Activated CD4-positive, alpha-beta T cell treated with anti-CD3 and anti-CD28 coated beads for 36 hours (primary cell): Measurements from ENCODE around the gene DPH6. TPM values are rescaled to one million over a fixed set of nuclear protein-coding genes. Genes with fewer than 3 reads are reported as not detected.
A peak's percentile ranks its signal among the peaks of the same experiment; 100 is the strongest.
"Not testable (repeated sequence)": the region's sequence is repeated elsewhere in the genome, so short reads cannot be mapped to it uniquely, and the experiment has no call there.

Experiments used
- ATAC-seq: fragments of 200-7000 bp; cut with Tn5 transposase; one replicate; pipeline ENCODE4 v1.10.0; 2021; ENCODE audit warnings: mild to moderate bottlenecking, moderate library complexity
- CTCF ChIA-PET: fragments of 350-600 bp; sonication (Branson Sonifier 250); formaldehyde crosslinking; loops from one replicate; lab custom pipeline; 2021; ENCODE audit warnings: antibody characterized with exemption; lab: Charles Lee
- POLR2A ChIA-PET: fragments of 350-600 bp; sonication (Branson Sonifier 250); formaldehyde crosslinking; loops from one replicate; lab custom pipeline; 2021; ENCODE audit warnings: antibody characterized with exemption, inconsistent platforms; lab: Charles Lee
- DNase-seq: peaks from one replicate; pipeline ENCODE4 v3.0.0-alpha.2; 2020
- H3K27ac Mint-ChIP-seq: one replicate; pipeline ENCODE4 v1.8.0; 2021; ENCODE audit warnings: mixed read lengths
- H3K27me3 Mint-ChIP-seq: one replicate; pipeline ENCODE4 v1.8.0; 2021; ENCODE audit warnings: mixed read lengths
- H3K36me3 Mint-ChIP-seq: one replicate; pipeline ENCODE4 v1.8.0; 2021; ENCODE audit warnings: low read depth, mixed read lengths
- H3K4me1 Mint-ChIP-seq: one replicate; pipeline ENCODE4 v1.8.0; 2021; ENCODE audit warnings: mixed read lengths
- H3K4me3 Mint-ChIP-seq: one replicate; pipeline ENCODE4 v1.8.0; 2021; ENCODE audit warnings: mild to moderate bottlenecking, moderate library complexity, mixed read lengths
- H3K9me3 Mint-ChIP-seq: one replicate; pipeline ENCODE4 v1.8.0; 2021; ENCODE audit warnings: low read depth, mixed read lengths
- intact Hi-C, 2 experiments: fragments of 100-400 bp; cut with DNase I in 1 of 2; cut with micrococcal nuclease in 1 of 2; formaldehyde crosslinking; loops; one replicate each; pipeline versions ENCODE4 v1.14.2 to v1.15.1; 2022 to 2024; cut with DNase I, micrococcal nuclease
- total RNA-seq, 2 experiments: library from RNA; stranded (reverse); gene quantifications; one replicate each; pipeline ENCODE4 v1.2.3, GENCODE V29; 2021

Gene DPH6
- 10 to 100 TPM in 1 of 2 experiments, 1 to 10 TPM in 1; 8.1 to 14.0 TPM for total RNA-seq

- no peaks in the 10 kb centered on the region for H3K27me3 Mint-ChIP-seq
Measured at GRCh38 chr15:35545824-35546510, at the start of gene DPH6. TSS of gene DPH6 (minus strand) at chr15:35546165. CDS start at chr15:35546141, 24 bp downstream.

GRCh38 chr15:35595656-35596055 lies 49.7 kb upstream of the DPH6 start:
- ChIA-PET POLR2A (interaction anchor here (1.1 kb wide), 1 partner anchor 9 kb away, joined by 3 read pairs; no protein-coding TSS in a partner anchor), CTCF (no interaction called here)
- H3K27me3 Mint-ChIP-seq, result peaks cover 15% of the 10 kb centered on the region
- ATAC-seq, result no peak
- H3K4me3 Mint-ChIP-seq, result no peak overlapping the region
- H3K4me1 Mint-ChIP-seq, result no peaks in the 10 kb centered on the region
- intact Hi-C loops, result no loop called here
- no peak for DNase-seq
- no peak overlapping the region for H3K27ac Mint-ChIP-seq
- H3K9me3 Mint-ChIP-seq, result peaks cover 7% of the 10 kb centered on the region
- H3K36me3 Mint-ChIP-seq, result no peaks in the 10 kb centered on the region

More at GRCh38 chr15:35545824-35546510, at the start of gene DPH6:
- peak within 1 kb of the TSS; percentile 99 for H3K27ac Mint-ChIP-seq
- no peaks in the 10 kb centered on the region for H3K9me3 Mint-ChIP-seq
- ChIA-PET POLR2A (no interaction called here), CTCF (interaction anchor here (0.5 kb wide), 1 partner anchor 1550 kb away, joined by 3 read pairs; no protein-coding TSS in a partner anchor)
- intact Hi-C loops, result loop anchor here (1.0 to 10.0 kb wide), 10 partner anchors 111 to 1555 kb away; partner anchors contain the start of genes ZNF770 (in 2 of the 2), AVEN (in 1 of the 2), CDIN1 (in 1 of the 2) and GOLGA8A (in 1 of the 2)
- DNase-seq (peak; percentile 87), ATAC-seq (peak; percentile 89)
- peaks cover 2% of the 10 kb centered on the region for H3K36me3 Mint-ChIP-seq
- peaks cover 23% of the 10 kb centered on the region for H3K4me1 Mint-ChIP-seq
- H3K4me3 Mint-ChIP-seq, result peak within 1 kb of the TSS; percentile 95

- intact Hi-C loops, CTCF ChIA-PET, H3K9me3 Mint-ChIP-seq: not testable (repeated sequence)
Measured at GRCh38 chr15:35591987-35592386, 46.0 kb upstream of the DPH6 start.

GRCh38 chr15:35583863-35584528 lies 38.0 kb upstream of the DPH6 start:
- H3K4me3 Mint-ChIP-seq, result no peak overlapping the region
- H3K9me3 Mint-ChIP-seq, result no peaks in the 10 kb centered on the region
- H3K27me3 Mint-ChIP-seq, result peaks cover 10% of the 10 kb centered on the region
- no peaks in the 10 kb centered on the region for H3K36me3 Mint-ChIP-seq
- no peak for ATAC-seq
- POLR2A ChIA-PET, result no interaction called here
- CTCF ChIA-PET, result no interaction called here
- no peak for DNase-seq
- intact Hi-C loops, result no loop called here
- no peaks in the 10 kb centered on the region for H3K4me1 Mint-ChIP-seq
- no peak overlapping the region for H3K27ac Mint-ChIP-seq

More at GRCh38 chr15:35591987-35592386, 46.0 kb upstream of the DPH6 start:
- H3K4me3 Mint-ChIP-seq, ATAC-seq, H3K27me3 Mint-ChIP-seq, H3K36me3 Mint-ChIP-seq, POLR2A ChIA-PET, DNase-seq, H3K4me1 Mint-ChIP-seq, H3K27ac Mint-ChIP-seq: not testable (repeated sequence)

- ChIA-PET CTCF (interaction anchor here (0.6 kb wide), 1 partner anchor 193 kb away, joined by 3 read pairs; no protein-coding TSS in a partner anchor), POLR2A (no interaction called here)
- no peaks in the 10 kb centered on the region for H3K9me3 Mint-ChIP-seq
- DNase-seq, result no peak
- H3K27ac Mint-ChIP-seq, result no peak overlapping the region
- no peaks in the 10 kb centered on the region for H3K4me1 Mint-ChIP-seq
- no peak overlapping the region for H3K4me3 Mint-ChIP-seq
- intact Hi-C loops, result no loop called here
- no peak for ATAC-seq
- peaks cover 10% of the 10 kb centered on the region for H3K27me3 Mint-ChIP-seq
- H3K36me3 Mint-ChIP-seq, result no peaks in the 10 kb centered on the region
Measured at GRCh38 chr15:35580606-35581005, 34.6 kb upstream of the DPH6 start.

GRCh38 chr15:35567392-35567791 lies 21.4 kb upstream of the DPH6 start:
- ChIA-PET POLR2A (no interaction called here), CTCF (no interaction called here)
- DNase-seq, result no peak
- peaks cover 18% of the 10 kb centered on the region for H3K27me3 Mint-ChIP-seq
- intact Hi-C loops, result no loop called here
- H3K4me1 Mint-ChIP-seq, result peaks cover 3% of the 10 kb centered on the region
- H3K4me3 Mint-ChIP-seq, result no peak overlapping the region
- H3K36me3 Mint-ChIP-seq, result no peaks in the 10 kb centered on the region
- H3K27ac Mint-ChIP-seq, result no peak overlapping the region
- no peak for ATAC-seq
- H3K9me3 Mint-ChIP-seq, result no peaks in the 10 kb centered on the region

GRCh38 chr15:35566991-35567390 lies 21.0 kb upstream of the DPH6 start:
- no peak overlapping the region for H3K4me3 Mint-ChIP-seq
- peaks cover 3% of the 10 kb centered on the region for H3K4me1 Mint-ChIP-seq
- H3K36me3 Mint-ChIP-seq, result no peaks in the 10 kb centered on the region
- DNase-seq (no peak), ATAC-seq (no peak)
- peaks cover 18% of the 10 kb centered on the region for H3K27me3 Mint-ChIP-seq
- H3K9me3 Mint-ChIP-seq, result no peaks in the 10 kb centered on the region
- intact Hi-C loops, result no loop called here
- no peak overlapping the region for H3K27ac Mint-ChIP-seq
- ChIA-PET CTCF (no interaction called here), POLR2A (no interaction called here)

- Mint-ChIP-seq H3K4me3 (no peak overlapping the region), H3K4me1 (peaks cover 3% of the 10 kb centered on the region), H3K27me3 (peaks cover 18% of the 10 kb centered on the region), H3K36me3 (no peaks in the 10 kb centered on the region), H3K27ac (no peak overlapping the region), H3K9me3 (no peaks in the 10 kb centered on the region)
- ATAC-seq (peak; percentile 55), DNase-seq (no peak)
- ChIA-PET CTCF (no interaction called here), POLR2A (no interaction called here)
- intact Hi-C loops, result no loop called here
Measured at GRCh38 chr15:35565901-35566300, 19.9 kb upstream of the DPH6 start.

- Mint-ChIP-seq H3K9me3 (no peaks in the 10 kb centered on the region), H3K4me1 (peaks cover 4% of the 10 kb centered on the region), H3K27me3 (peaks cover 3% of the 10 kb centered on the region), H3K4me3 (no peak overlapping the region), H3K27ac (no peak overlapping the region), H3K36me3 (no peaks in the 10 kb centered on the region)
- no peak for ATAC-seq
- POLR2A ChIA-PET, result no interaction called here
- intact Hi-C loops, result no loop called here
- no peak for DNase-seq
- CTCF ChIA-PET, result interaction anchor here (1.1 kb wide), 1 partner anchor 118 kb away, joined by 3 read pairs; no protein-coding TSS in a partner anchor
Measured at GRCh38 chr15:35562641-35563040, 16.7 kb upstream of the DPH6 start.

GRCh38 chr15:35561308-35561707 lies 15.3 kb upstream of the DPH6 start:
- intact Hi-C loops, result no loop called here
- Mint-ChIP-seq H3K4me1 (peaks cover 13% of the 10 kb centered on the region), H3K4me3 (no peak overlapping the region), H3K9me3 (no peaks in the 10 kb centered on the region), H3K27me3 (no peaks in the 10 kb centered on the region), H3K27ac (no peak overlapping the region), H3K36me3 (no peaks in the 10 kb centered on the region)
- no peak for ATAC-seq
- ChIA-PET CTCF (no interaction called here), POLR2A (no interaction called here)
- no peak for DNase-seq

GRCh38 chr15:35560870-35561269 lies 14.9 kb upstream of the DPH6 start:
- ChIA-PET CTCF (no interaction called here), POLR2A (no interaction called here)
- no peaks in the 10 kb centered on the region for H3K9me3 Mint-ChIP-seq
- intact Hi-C loops, result no loop called here
- H3K36me3 Mint-ChIP-seq, result no peaks in the 10 kb centered on the region
- no peak for DNase-seq
- H3K4me3 Mint-ChIP-seq, result no peak overlapping the region
- H3K27me3 Mint-ChIP-seq, result no peaks in the 10 kb centered on the region
- no peak for ATAC-seq
- peaks cover 11% of the 10 kb centered on the region for H3K4me1 Mint-ChIP-seq
- no peak overlapping the region for H3K27ac Mint-ChIP-seq

GRCh38 chr15:35560258-35560657 lies 14.3 kb upstream of the DPH6 start:
- no peaks in the 10 kb centered on the region for H3K27me3 Mint-ChIP-seq
- no peak for DNase-seq
- H3K9me3 Mint-ChIP-seq, result no peaks in the 10 kb centered on the region
- ChIA-PET POLR2A (no interaction called here), CTCF (no interaction called here)
- no peak overlapping the region for H3K4me3 Mint-ChIP-seq
- peaks cover 11% of the 10 kb centered on the region for H3K4me1 Mint-ChIP-seq
- no peak overlapping the region for H3K27ac Mint-ChIP-seq
- no peak for ATAC-seq
- no peaks in the 10 kb centered on the region for H3K36me3 Mint-ChIP-seq
- intact Hi-C loops, result no loop called here
